Stimulated activated CD8-positive, alpha-beta memory T cell treated with anti-CD3 and anti-CD28 coated beads, Interleukin-7, amount 100 ng/mL, for 1 hour (primary cell): Measurements from ENCODE around the gene PLEKHG5.

Experiments
- DNase-seq, 2 donors: peaks; one replicate each; pipeline ENCODE4 v3.0.0-alpha.2; 2020; ENCODE audit warnings: low read depth in 2 of 2

The PLEKHG5 gene

DNA sequence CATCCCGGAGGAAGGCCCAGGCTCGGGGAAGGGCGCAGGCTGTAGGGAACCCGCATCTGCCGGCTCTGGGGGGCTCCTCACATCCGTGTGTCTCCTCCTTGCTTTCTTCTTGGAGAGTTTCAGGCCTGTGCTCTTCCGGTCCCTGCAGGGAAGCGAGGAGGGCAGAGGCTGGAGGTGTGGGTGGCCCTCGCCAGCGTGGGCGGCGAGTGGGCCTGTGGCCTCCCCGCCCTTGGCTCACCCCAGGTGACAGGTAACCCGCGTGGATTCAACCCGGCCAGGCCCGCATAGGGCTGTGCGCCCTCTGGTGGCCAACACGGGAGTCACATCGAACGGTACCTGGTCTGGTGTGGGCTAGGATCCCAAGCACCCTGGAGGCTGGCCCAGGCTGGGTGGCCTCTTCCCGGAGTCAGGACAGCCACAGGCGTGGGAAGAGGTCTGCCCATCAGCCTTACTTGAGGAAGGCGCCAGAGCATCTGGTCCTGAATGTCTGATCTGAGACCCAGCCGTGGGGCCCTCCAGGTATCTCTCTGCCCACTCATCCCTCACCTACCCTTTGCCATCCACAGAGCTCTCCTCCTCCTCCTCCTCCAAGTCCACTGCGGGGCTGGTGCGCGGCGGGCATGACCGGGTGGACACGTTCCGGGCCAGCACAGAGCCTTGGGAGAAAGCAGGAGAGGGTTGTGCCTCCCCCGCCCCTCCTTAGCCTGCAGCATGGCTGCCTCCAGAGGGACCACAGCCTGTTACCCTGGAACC is 15.9 kb downstream of the PLEKHG5 start:
- DNase-seq: peak; percentile 56 to 69

DNA sequence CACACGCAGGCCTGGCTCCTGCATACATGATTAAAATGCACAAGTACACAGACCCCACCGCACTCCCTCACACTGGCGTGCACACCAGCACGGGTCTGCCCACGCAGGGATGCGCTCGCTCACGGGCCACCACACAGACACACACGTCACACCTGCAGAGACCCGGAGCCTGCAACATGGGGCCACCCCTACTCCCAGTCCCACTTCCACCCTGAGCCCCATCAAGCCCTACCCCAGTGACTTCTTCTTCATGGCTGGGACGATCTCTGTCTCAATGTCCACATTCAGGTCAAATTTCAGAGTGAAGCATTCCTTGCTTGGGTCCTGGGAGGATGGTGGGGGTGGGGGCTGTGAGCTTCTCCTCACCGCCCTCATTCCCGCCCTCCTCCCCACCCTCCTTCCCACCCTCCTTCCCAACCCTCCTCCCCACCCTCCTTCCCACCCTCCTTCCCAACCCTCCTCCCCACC is 16.6 kb downstream of the PLEKHG5 start:
- no peak for DNase-seq

GRCh38 chr1:6473974-6474814 is 17.3 kb downstream of the PLEKHG5 start:
- no peak for DNase-seq

DNA sequence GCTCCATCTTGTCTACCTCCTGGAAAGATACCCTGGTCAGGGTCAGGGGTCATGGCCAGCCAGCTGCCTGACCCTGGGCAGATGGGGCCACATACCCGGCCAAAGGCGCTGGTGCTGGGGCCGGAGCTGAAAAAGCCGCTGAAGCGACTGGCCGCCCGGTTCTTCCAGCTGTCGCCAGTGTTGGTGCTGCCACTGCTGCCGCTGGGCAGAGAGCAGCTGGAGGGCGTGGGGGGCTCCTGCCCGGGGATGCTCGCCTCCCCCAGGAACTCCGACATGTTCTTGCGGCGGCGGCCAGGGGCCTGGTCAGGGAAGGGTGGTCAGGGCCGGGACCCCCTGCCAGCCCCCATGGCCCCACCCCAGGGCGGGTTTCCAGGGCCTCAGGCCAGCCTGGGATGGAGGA is 18.3 kb downstream of the PLEKHG5 start:
- no peak for DNase-seq

DNA sequence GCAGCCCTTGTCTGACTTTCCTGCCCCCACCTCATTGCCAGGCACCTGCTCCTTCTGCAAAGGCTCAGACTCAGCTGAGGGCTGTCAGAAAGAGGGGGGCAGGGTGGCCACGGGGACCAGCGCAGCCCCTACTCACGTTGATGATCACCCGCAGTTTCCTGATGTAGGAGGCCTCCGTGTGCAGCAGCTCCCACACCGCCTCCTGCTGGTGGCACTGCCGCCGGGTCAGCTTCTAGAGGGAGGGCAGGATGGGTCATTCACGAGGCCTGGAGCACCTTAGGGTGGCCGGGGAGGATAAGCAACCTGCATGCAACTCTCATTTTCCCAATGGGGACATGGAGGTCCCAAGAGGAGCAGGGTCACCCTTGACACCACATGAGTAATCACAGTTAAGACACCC is 19.1 kb downstream of the PLEKHG5 start:
- DNase-seq: no peak

DNA sequence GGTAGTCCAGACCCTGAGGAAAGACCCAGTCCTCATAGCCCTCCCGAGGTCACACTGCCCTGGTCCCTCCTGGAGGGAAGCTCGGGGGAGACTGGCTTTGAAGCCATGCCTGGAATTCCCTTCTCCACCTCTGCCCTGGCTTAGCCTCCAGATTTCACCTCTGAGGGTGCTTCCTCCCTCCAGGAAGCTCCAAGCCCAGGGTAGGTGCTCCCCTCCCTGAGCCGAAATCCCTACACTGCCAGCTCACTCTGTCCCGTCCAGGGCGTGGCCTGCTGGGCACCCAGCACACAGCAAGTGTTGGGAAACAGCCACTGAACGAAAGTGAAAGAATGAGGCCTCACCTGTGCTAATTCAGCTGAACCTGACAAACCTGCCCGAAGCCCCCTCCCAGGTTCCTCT is 19.5 kb downstream of the PLEKHG5 start:
- DNase-seq: no peak

DNA sequence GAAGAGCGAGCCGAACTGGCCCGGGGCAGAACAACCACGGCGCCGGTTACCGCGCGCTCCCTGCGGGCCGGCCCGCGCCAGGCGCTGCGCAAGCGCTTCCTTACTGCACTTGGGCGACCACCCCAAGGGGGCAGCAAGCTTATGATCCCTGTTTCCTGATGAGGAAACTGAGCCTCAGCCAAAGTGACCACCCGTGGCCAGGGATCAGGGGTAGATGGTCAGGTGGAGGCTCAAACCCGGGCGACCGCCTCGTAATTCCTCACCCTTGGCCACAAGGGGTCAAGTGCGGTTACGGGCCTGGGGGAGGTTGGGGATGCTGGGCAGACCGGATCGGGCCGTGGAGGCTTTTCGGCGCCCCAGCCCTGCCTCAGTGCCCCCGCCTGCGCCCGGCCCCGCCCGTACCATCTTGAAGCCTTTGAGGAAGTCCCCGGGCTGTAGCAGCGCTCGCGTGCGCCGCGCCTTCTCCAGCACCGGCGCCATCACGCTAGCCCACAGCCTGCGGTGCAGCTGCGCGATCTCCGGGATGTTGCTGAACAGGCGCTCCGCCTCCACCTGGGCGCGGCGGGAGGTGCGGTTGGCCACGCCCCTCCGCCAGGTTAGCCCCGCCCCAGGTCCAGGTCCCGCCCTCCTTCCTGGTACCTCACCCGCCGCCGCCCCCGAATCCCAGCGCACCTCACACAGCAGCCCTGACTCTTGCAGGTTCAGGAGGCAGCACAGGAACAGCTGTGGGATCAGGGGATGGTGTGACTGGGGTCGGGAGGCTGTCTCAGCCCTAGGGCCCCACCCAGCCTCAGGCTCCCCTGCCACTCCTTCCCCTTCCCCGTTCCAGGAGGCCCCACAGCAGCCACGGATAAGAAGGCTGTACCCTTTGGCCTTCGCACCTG is 20.1 kb downstream of the PLEKHG5 start:
- no peak for DNase-seq

- DNase-seq: no peak
These were observed 21.1 kb downstream of the PLEKHG5 start for GRCh38 chr1:6470132-6471085.

DNA sequence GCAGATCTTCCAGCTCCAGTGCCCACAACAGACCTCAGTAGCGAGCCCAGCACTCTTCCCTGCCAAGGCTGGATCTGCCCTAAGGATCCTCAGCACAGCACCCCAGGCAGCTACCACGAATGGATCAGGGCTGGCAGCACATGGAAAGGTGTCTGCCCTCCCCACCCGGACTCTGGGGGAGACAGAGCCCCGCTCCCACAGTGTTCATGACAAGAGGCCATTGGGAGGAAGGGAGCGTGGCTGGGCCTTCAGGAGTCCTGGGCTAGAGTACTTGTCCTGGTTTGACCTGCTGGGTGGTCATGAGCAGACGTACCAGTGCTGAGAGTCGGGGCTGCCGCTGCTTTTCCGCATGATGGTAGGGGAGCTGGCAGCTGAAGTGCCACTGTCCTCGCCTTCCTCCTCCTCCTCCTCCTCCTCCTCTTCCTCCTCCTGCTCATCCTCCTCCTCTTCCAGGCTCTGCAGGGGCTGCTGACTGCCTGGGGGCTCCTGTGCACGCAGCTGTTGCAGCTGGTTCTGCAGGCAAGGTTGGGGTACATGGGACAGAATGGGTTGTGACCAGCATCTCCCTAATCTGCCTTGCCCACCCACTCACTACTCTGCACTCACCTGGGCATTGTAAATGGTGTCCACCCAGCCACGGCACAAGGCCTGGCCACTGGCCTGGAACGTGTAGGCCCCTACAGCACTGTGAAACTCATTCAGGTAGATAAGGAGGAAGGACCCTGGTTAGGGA is 22.6 kb downstream of the PLEKHG5 start:
- DNase-seq: no peak

DNA sequence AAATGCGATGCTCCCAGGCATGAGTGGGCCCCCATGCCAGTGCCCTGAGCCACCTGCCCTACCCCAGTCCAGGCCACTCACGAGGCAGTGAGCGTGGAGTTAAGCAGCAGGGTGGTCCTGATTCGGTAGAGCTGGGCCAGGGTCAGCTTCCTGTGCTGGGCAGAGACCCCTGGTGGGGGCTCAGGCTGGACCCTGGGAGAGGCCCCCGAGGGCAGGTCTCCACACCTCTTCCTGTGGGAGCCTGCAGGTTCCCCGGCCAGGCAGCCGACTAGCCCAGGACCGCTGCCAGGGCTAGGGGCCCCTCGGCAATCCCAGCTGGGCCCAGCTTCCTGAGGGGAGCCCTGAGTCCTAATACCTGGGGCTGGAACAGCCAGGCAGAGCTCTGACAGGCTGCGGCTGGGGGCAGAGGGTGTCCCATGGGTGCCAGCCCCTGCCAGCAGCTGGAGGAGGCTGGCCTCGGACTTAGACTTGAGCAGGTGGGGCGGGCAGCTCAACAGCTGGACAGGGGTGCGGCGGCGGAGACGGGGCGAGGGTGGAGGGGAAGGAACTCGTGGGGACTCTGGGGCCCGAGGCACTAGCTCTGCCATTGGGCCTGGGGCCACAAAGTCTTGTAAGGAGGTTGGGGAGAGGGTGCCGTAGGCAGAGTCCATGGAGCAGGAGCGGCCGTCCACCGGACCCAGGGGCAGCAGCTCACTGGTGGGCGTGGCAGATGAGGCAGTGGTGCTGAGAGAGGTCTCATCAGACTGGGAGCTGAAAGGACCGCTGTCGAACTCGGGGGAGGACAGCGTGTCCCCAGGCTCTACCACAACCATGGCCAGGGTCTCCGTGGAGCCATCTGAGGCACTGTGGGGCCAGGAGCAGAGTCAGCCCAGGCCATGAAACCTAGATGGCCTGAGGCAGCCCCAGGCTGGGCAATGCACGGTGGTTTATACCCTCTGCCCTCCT is 23.5 kb downstream of the PLEKHG5 start:
- no peak for DNase-seq

- DNase-seq: no peak
These were observed 24.2 kb downstream of the PLEKHG5 start for GRCh38 chr1:6467224-6467623.

DNA sequence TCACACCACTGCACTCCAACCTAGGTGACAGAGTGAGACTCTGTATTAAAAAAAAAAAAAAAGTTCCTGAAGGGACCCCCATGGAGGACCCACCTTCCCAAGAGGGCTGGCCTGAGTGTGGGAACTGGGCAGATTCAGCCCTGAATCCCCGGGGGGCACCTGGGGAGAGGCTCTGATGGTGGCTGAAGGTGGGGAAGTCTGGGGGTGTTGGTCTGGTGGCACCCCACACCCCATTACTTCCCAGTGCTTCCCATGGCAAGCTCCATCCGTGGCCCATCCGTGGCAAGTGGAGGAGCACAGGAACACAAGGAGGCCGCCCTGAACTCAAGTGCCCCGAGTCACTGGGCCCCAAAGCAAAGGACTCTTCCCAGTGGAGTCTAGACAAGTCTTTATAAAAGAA is 24.7 kb downstream of the PLEKHG5 start:
- DNase-seq: no peak

DNA sequence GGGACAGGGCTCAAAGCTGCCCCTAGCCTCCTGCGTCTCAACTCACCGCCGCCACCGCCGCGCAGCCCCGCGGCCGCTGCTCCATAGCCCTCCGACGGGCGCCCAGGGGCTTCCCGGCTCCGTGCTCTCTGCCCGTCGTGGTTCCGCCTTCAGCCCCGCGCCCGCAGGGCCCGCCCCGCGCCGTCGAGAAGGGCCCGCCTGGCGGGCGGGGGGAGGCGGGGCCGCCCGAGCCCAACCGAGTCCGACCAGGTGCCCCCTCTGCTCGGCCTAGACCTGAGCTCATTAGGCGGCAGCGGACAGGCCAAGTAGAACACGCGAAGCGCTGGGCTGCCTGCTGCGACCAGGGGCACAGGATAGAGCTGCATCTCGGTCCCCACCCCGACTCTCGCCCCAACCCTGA is 25.4 kb downstream of the PLEKHG5 start, which contains the start of gene TNFRSF25:
Gene TNFRSF25 (minus strand): TSS at position 151 of the 400 bp plus-strand sequence. CDS start 66 bp downstream, at position 85.
- peak in 1 of 2 donors; percentile 34 for DNase-seq

GRCh38 chr1:6465461-6466005 is 25.9 kb downstream of the PLEKHG5 start:
- no peak for DNase-seq

- no peak for DNase-seq
These were observed 26.6 kb downstream of the PLEKHG5 start for GRCh38 chr1:6464915-6465314.

DNA sequence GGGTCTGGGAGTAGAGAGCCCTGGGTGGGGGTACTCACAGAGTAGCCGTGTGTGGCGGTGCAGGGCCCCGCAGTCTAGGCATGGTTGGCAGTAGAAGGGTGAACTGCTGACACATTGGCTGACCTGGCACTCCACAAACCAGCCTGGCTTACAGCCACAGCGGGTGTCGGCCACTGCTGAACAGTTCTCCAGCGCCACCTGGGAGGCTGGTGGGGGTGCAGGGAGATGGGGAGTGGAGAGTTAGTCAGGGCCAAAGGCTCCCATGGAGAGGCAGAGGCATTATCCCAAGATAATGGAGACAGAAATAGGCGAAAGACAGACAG is 27.0 kb downstream of the PLEKHG5 start:
- no peak for DNase-seq

DNA sequence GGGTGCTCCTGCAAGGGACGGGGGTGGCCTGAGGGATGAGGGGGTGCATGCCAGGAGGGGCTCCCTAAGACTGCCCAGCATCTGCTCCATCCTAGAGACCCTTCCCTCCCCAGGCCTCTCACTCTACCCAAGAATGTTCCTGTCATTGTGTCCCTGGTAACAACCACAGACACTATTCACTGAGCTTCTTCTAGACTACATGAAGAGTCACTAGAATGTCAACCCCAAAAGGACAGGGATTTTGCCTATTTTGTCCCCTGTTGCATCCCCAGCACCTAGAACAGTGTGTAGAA is 28.4 kb downstream of the PLEKHG5 start:
- DNase-seq: no peak

GRCh38 chr1:6462412-6463119 is 28.9 kb downstream of the PLEKHG5 start:
- DNase-seq: no peak
